ENCODE data around the gene OR51V1.
A peak's percentile ranks its signal among the peaks of the same experiment; 100 is the strongest.

OR51V1 gene

GRCh38 chr11:5204787-5205186, 4.3 kb upstream of the OR51V1 start:
- peak; percentile 46 for DNase-seq (ENCODE audit: low read depth)
- in situ Hi-C loops (cut with HindIII; ENCODE audit: low sequenced_read_pairs), result no loop called here
- H3K4me3 ChIP-seq (ENCODE audit: low read depth, low read length), result no peak overlapping the region
- TF ChIP-seq CTCF (IDR thresholded peaks at IDR 0.05; ENCODE audit: low read depth, low read length, missing control alignments), result peak; percentile 59

- H3K4me3 ChIP-seq (ENCODE audit: low read depth, low read length), result no peak overlapping the region
- TF ChIP-seq CTCF (IDR thresholded peaks at IDR 0.05; ENCODE audit: low read depth, low read length, missing control alignments), result no peak
- in situ Hi-C loops (cut with HindIII; ENCODE audit: low sequenced_read_pairs), result no loop called here
- no peak for DNase-seq (ENCODE audit: low read depth)
Measured at GRCh38 chr11:5203366-5203765, 2.9 kb upstream of the OR51V1 start.

GRCh38 chr11:5198285-5198684, 2.2 kb downstream of the OR51V1 start:
- DNase-seq (ENCODE audit: low read depth), result no peak
- TF ChIP-seq CTCF (IDR thresholded peaks at IDR 0.05; ENCODE audit: low read depth, low read length, missing control alignments), result no peak
- H3K4me3 ChIP-seq (ENCODE audit: low read depth, low read length), result no peak overlapping the region
- in situ Hi-C loops (cut with HindIII; ENCODE audit: low sequenced_read_pairs), result no loop called here

- DNase-seq (ENCODE audit: low read depth), result no peak
- TF ChIP-seq CTCF (IDR thresholded peaks at IDR 0.05; ENCODE audit: low read depth, low read length, missing control alignments), result no peak
Measured at GRCh38 chr11:5197536-5197935, 2.9 kb downstream of the OR51V1 start.

GRCh38 chr11:5196731-5197130, 3.8 kb downstream of the OR51V1 start:
- in situ Hi-C loops (cut with HindIII; ENCODE audit: low sequenced_read_pairs), result no loop called here
- H3K4me3 ChIP-seq (ENCODE audit: low read depth, low read length), result no peak overlapping the region
- DNase-seq (ENCODE audit: low read depth), result no peak
- TF ChIP-seq CTCF (IDR thresholded peaks at IDR 0.05; ENCODE audit: low read depth, low read length, missing control alignments), result no peak

More at GRCh38 chr11:5197536-5197935, 2.9 kb downstream of the OR51V1 start:
- in situ Hi-C loops (cut with HindIII; ENCODE audit: low sequenced_read_pairs), result no loop called here
- no peak overlapping the region for H3K4me3 ChIP-seq (ENCODE audit: low read depth, low read length)

GRCh38 chr11:5196067-5196466, 4.4 kb downstream of the OR51V1 start:
- TF ChIP-seq CTCF (IDR thresholded peaks at IDR 0.05; ENCODE audit: low read depth, low read length, missing control alignments), result no peak
- in situ Hi-C loops (cut with HindIII; ENCODE audit: low sequenced_read_pairs), result no loop called here
- no peak for DNase-seq (ENCODE audit: low read depth)
- H3K4me3 ChIP-seq (ENCODE audit: low read depth, low read length), result no peak overlapping the region

- no peak overlapping the region for H3K4me3 ChIP-seq (ENCODE audit: low read depth, low read length)
- in situ Hi-C loops (cut with HindIII; ENCODE audit: low sequenced_read_pairs), result no loop called here
- no peak for DNase-seq (ENCODE audit: low read depth)
- TF ChIP-seq CTCF (IDR thresholded peaks at IDR 0.05; ENCODE audit: low read depth, low read length, missing control alignments), result no peak
Measured at GRCh38 chr11:5192738-5193137, 7.7 kb downstream of the OR51V1 start.

Data from astrocyte of the cerebellum (primary cell).